HEK293 (cell line): ENCODE measurements around the gene GDF2.

Source experiments
- ZBTB10 ChIP-seq: fragments of 450-650 bp; formaldehyde crosslinking; IDR thresholded peaks from 2 replicates; pipeline ENCODE4 v1.5.1; 2016; ENCODE audit warnings: missing biosample characterization, missing genetic modification characterization
- ZNF548 ChIP-seq: fragments of 450-650 bp; formaldehyde crosslinking; IDR thresholded peaks from 2 replicates; pipeline ENCODE4 v1.5.1; 2016; ENCODE audit warnings: missing biosample characterization, missing genetic modification characterization
- TF ChIP-seq, protein P1 (sequence below): fragments of 450-650 bp; formaldehyde crosslinking; IDR thresholded peaks from 2 replicates; pipeline ENCODE4 v1.5.1; 2016; ENCODE audit warnings: missing biosample characterization, missing genetic modification characterization

- TF ChIP-seq ZNF548 (tag by site-specific recombination) (no peak), ZBTB10 (tag by site-specific recombination) (no peak)
- TF ChIP-seq, protein P1, sequence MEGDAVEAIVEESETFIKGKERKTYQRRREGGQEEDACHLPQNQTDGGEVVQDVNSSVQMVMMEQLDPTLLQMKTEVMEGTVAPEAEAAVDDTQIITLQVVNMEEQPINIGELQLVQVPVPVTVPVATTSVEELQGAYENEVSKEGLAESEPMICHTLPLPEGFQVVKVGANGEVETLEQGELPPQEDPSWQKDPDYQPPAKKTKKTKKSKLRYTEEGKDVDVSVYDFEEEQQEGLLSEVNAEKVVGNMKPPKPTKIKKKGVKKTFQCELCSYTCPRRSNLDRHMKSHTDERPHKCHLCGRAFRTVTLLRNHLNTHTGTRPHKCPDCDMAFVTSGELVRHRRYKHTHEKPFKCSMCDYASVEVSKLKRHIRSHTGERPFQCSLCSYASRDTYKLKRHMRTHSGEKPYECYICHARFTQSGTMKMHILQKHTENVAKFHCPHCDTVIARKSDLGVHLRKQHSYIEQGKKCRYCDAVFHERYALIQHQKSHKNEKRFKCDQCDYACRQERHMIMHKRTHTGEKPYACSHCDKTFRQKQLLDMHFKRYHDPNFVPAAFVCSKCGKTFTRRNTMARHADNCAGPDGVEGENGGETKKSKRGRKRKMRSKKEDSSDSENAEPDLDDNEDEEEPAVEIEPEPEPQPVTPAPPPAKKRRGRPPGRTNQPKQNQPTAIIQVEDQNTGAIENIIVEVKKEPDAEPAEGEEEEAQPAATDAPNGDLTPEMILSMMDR = no peak
Observed at GRCh38 chr10:47323636-47324296, 1.5 kb downstream of the GDF2 start.
